GM18499 (cell line): ENCODE measurements around the gene BSG.

Source experiments
- ATAC-seq: cut with Tn5 transposase; IDR thresholded peaks from one replicate; pipeline ENCODE4 v1.9.1; 2021; ENCODE audit warnings: moderate number of reproducible peaks; ENCODE audit not compliant: insufficient read depth, unreplicated experiment

BSG gene

GRCh38 chr19:572140-572742 lies at the start of gene BSG:
Gene BSG (plus strand): TSS chr19:572596. CDS start chr19:572635, 39 bp downstream.
- no peak for ATAC-seq

DNA sequence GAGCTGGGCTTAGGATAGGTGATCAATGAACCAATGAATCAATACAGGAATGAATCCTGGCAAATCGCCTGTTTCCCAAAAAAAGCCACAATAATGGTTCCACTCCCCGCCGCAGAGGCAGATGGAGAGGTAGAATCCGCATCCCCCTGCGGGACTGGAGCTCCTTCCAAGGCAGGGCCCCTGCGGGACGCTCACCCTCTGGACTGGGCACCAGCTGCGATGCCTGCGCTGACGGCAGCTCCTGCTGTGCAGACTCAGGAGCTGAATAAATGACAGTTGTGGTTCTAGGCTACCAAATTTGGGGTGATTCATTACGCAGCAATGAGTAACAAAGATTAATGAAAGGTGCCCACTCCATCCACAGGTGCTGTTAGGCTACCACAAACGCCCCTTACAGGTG lies 49.7 kb upstream of the BSG start:
- no peak for ATAC-seq

DNA sequence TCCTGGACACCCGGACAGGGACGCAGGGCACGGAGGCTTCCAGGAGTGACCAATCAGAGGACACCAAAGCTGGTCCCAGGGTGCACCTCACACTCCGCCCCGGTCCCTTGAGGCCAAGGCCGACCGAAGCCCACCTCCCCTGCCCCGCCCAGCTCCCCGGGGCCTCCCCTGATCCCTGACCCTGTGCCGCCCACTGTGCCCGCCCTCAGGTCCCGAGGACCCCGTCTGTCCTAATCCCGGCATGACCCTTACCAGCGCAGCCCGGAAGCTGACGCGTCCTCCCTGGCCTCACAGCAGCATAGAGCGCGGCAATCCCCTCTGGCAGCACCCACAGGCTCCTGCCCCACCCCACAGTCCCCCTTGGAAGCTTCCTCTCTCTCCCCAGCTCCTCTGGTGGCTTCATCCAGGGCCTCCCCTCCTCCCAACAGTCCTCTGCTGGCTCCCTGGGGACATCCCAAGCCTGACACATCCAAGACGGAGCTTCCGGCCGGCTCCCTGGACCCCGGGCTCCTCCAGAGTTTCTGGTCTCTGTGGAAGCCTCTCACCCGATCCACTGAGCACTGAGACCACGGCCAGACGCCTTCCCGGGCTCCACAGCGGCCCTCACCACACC lies 48.2 kb upstream of the BSG start:
- ATAC-seq: no peak

DNA sequence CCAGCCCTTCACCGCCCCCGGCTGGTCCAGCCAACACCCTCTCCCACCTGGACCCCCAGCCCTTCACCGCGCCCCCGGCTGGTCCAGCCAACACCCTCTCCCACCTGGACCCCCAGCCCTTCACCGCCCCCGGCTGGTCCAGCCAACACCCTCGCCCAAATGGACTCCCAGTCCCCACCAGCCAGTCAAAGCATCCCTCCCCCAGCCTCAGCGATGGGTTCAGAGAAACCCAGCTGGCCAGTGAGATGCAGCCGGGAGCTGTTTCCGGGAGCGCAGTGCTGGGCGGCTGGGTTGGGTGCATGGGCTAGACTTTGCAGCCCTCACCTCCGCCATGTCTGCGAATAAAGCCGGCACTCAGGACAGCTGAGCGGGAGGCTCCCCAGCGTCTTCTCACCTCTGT lies 47.4 kb upstream of the BSG start:
- ATAC-seq: no peak

- no peak for ATAC-seq
Observed at GRCh38 chr19:525857-526419, 46.5 kb upstream of the BSG start.

- no peak for ATAC-seq
Observed at GRCh38 chr19:530134-531008, 42.0 kb upstream of the BSG start.

DNA sequence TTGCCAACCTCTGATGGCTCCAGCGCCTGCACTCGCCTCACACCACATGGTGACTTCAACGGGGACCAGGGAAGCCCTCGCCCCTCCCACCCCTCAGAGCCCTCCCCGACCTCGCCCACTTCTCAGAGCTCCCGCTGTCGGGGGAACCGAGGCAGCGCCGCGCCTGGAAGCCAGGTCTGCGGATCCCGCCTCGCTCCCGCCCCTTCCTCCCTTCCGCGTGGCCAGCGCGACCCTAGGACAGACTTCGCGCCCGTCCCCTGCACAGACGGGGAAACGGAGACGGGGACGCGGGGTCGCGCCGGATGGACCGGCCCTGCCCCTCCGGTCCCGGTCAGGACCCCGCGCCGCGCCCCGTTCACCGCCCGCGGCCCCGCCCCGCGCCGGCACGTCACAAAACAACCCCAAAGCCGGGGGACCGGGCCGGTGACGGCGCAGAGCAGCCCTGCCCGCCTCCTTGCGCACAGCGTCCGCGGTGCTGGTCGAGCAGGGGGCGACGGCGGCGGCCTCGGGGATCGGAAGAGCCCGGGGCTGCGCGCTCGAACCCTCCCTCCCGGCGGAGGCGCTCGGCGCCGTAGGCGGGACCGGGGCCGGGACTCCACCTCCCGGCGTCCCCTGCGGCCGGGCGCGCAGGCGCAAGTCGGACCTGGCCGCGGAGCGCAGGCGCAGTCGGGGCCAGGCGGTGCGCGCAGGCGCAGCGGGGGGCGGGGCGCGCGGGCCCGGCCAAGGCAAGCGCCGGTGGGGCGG lies 41.2 kb upstream of the BSG start:
- no peak for ATAC-seq

DNA sequence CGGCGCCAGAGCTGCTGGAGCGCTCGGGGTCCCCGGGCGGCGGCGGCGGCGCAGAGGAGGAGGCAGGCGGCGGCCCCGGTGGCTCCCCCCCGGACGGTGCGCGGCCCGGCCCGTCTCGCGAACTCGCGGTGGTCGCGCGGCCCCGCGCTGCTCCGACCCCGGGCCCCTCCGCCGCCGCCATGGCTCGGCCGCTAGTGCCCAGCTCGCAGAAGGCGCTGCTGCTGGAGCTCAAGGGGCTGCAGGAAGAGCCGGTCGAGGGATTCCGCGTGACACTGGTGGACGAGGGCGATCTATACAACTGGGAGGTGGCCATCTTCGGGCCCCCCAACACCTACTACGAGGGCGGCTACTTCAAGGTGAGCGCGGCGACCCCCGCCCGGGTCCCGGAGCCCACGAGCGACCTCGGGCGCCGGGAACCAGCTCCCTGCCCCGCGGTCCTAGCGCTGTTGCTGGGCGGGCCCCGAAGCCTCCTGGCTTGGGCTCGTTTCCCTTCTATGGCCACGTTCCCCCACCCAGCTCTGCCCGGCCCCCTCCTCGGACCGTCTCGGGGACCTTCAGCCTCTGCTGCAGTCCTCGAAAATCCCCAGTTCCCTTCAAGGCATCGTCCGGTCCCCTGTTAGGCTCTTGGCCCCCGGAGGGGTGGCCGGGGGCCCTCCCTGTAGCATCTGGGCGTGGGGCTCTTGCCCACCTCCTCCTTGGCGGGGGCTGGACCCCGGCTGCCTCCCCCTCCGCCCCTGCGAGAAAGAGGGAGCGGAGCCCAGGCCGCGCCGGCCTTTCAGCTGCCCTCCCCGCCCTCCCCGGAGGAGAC lies 40.4 kb upstream of the BSG start, which contains the start of gene CDC34:
CDC34 (plus strand) TSS at position 8 of the 808 bp plus-strand sequence; CDS start at position 180, 172 bp downstream.
- ATAC-seq: no peak

DNA sequence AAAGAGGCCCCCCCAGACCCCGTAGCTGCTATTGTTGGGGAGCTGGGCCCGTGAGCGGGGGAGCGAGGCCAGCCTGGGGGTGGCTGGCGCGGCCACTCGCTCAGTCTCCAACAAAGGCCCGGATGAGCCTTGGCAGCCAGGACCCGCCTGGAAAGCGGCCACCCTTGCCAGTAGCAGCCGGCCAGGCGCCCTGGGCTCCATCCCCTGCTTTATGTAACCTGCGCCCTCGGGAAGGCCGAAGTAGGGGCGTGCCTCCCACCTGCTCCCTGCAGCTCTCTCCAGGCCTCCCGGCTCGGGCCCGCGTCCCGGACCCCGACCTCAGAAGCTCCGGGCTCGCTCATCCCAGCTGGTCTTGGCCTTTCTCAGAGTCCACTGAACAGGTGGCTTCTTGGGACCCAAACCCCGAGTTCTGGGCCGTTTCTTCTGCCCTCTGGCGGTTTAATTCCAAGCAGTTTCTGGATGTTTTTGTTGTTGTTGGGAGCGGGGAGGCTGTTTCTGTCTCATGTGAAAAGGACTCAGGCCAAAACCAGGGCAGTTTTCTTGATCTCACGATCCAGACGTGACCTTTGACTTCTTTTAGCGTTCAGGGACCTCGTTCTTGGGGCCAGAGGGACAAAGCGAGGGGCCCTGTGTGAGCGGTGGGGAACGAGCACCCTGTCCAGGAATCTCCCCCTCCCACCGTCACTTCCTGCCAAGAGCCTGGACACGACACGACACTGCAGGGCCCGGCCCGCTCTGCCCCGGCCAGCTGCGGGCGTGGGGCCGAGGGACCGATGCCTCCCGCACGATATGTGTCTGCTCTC lies 39.6 kb upstream of the BSG start:
- ATAC-seq: no peak

- ATAC-seq: no peak
Observed at GRCh38 chr19:533364-534058, 38.9 kb upstream of the BSG start.

- ATAC-seq: no peak
Observed at GRCh38 chr19:534088-534487, 38.3 kb upstream of the BSG start.

DNA sequence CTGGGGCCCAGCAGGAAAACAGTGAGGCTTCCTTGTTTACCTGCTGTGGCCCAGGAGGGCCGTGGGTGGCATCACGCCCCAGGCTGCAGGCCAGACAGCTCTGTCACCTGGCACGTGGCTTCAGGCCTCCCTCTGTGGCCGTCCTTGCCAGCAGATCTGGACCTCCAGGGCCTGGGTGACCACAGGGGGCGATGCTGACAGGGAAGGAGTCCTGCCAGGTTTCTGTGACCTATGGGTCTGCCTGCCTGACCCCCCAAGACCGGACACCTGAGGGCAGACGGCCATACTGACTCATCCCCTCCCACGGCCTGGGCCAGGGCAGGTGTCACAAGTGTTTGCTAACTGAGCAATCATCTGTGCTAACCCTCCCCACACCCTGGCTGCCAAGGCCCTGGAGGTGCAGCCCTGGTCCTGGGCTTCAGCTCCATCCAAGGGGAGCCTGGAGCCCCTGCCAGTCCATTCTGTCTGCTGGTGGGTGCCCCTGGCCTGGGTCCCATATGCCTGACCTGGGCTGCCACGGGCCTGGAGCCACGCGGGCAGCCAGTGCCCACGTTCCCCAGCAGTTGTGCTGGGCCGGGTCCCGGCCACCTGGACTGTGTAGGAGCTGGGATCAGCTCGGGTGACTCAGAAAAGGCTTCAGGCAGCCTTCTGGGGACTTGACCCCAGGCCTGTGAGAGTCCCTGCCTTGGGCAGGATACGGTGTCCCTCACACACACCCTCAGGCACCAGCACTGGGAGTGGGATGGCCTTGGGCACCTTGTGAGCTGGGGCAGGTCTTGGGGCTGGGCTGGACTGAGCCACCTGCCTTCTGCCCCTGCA lies 37.2 kb upstream of the BSG start:
- no peak for ATAC-seq

- no peak for ATAC-seq
Observed at GRCh38 chr19:536031-536880, 36.1 kb upstream of the BSG start.

DNA sequence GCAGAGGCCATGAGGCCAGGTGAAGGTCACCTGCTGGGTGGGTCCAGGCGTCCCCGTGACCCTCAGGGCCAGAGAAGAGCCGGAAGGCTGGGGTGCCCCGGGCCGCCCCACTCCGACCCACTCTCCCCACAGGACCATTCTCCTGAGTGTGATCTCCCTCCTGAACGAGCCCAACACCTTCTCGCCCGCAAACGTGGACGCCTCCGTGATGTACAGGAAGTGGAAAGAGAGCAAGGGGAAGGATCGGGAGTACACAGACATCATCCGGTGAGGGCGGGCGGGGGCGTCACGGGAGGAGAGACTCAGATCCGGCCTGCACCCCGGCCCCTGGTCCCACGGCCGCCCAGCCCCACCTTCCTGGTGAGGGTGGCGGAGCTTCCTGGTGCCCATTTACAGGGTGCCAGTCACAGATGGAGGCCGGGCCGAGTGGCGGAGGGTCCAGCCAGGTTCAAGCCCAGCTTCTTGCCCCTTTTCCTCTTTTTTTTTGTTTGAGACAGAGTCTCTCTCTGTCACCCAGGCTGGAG lies 35.5 kb upstream of the BSG start:
- ATAC-seq: no peak

GRCh38 chr19:538641-539428 lies 33.6 kb upstream of the BSG start:
- no peak for ATAC-seq
